PC-9 (cell line): ENCODE results near the gene KRTAP10-1.

Experiments used
- EZH2 ChIP-seq: fragments of 200-600 bp; sonication (generic); IDR thresholded peaks from 2 replicates; pipeline ENCODE4 v1.8.0; 2017; ENCODE audit warnings: antibody characterized with exemption, low read depth
- TF ChIP-seq, protein P1 (sequence below): fragments of 200-600 bp; sonication (generic); conservative IDR thresholded peaks from 2 replicates; pipeline ENCODE4 v1.6.1; 2017; ENCODE audit warnings: mixed run types, antibody characterized with exemption, mild to moderate bottlenecking, moderate library complexity

GRCh38 chr21:44552681-44553080 lies 12.7 kb upstream of the KRTAP10-1 start:
- TF ChIP-seq, protein P1, sequence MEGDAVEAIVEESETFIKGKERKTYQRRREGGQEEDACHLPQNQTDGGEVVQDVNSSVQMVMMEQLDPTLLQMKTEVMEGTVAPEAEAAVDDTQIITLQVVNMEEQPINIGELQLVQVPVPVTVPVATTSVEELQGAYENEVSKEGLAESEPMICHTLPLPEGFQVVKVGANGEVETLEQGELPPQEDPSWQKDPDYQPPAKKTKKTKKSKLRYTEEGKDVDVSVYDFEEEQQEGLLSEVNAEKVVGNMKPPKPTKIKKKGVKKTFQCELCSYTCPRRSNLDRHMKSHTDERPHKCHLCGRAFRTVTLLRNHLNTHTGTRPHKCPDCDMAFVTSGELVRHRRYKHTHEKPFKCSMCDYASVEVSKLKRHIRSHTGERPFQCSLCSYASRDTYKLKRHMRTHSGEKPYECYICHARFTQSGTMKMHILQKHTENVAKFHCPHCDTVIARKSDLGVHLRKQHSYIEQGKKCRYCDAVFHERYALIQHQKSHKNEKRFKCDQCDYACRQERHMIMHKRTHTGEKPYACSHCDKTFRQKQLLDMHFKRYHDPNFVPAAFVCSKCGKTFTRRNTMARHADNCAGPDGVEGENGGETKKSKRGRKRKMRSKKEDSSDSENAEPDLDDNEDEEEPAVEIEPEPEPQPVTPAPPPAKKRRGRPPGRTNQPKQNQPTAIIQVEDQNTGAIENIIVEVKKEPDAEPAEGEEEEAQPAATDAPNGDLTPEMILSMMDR = no peak
- no peak for TF ChIP-seq EZH2
